GM12878 (cell line): ENCODE results near the gene POU4F3. TPM values are rescaled to one million over a fixed set of nuclear protein-coding genes. Genes with fewer than 3 reads are reported as not detected.

Experiments
- ATAC-seq: fragments of 200-7000 bp; cut with Tn5 transposase; 3 replicates; pipeline ENCODE4 v1.9.1; 2020; ENCODE audit warnings: mild to moderate bottlenecking, moderate library complexity
- BruUV-seq: library from RNA; stranded (reverse); fragments of 400-500 nt; replicated peaks from 2 replicates; lab custom pipeline; 2021; lab: Mats Ljungman, UMichigan
- CTCF ChIA-PET: fragments of 300-600 bp; sonication (Branson Sonifier 250); formaldehyde crosslinking; extraction: SDS; loops from one replicate; lab custom pipeline; 2021; ENCODE audit warnings: inconsistent platforms; lab: Yijun Ruan, JAX
- POLR2A ChIA-PET: fragments of 350-600 bp; formaldehyde crosslinking; extraction: SDS; loops from one replicate; lab custom pipeline; 2021; ENCODE audit warnings: inconsistent platforms; lab: Charles Lee
- RAD21 ChIA-PET: fragments of 300-600 bp; sonication (Branson Sonifier 250); formaldehyde crosslinking; loops from one replicate; lab custom pipeline; 2023; ENCODE audit warnings: antibody characterized with exemption; ENCODE audit not compliant: unreplicated experiment; lab: Charles Lee
- SMC1A ChIA-PET: fragments of 300-600 bp; sonication (Branson Sonifier 250); formaldehyde crosslinking; loops from one replicate; lab custom pipeline; 2023; ENCODE audit not compliant: unreplicated experiment, uncharacterized antibody; lab: Charles Lee
- DNase-seq: peaks from one replicate; pipeline ENCODE4 v3.0.0-alpha.2; 2011; ENCODE audit warnings: low read depth, low spot score
- FAIRE-seq: peaks from 3 replicates; lab custom pipeline; 2011; peaks lifted over from hg19 to GRCh38; lab: Jason Lieb, UNC
- H2AFZ ChIP-seq: 2 replicates; pipeline ENCODE4 v1.6.0; 2011; ENCODE audit warnings: low read depth, low read length, control low read depth; ENCODE audit not compliant: control insufficient read depth
- H3K27ac ChIP-seq: 2 replicates; pipeline ENCODE4 v1.5.1; 2011; ENCODE audit warnings: control low read depth; ENCODE audit not compliant: control insufficient read depth, insufficient read depth
- H3K27me3 ChIP-seq, 2 experiments: replicated peaks in 1 of 2; 2 replicates each; pipeline versions ENCODE4 v1.6.0 to v1.6.1; 2011; ENCODE audit warnings: low read length in 1 of 2; ENCODE audit not compliant: control insufficient read depth in 2 of 2, insufficient read depth in 2 of 2
- H3K36me3 ChIP-seq, 2 experiments: 2 replicates each; pipeline ENCODE4 v1.5.1; 2011; ENCODE audit warnings: low read length in 1 of 2; ENCODE audit not compliant: control insufficient read depth in 2 of 2, insufficient read depth in 2 of 2
- H3K4me1 ChIP-seq: 2 replicates; pipeline ENCODE4 v1.6.1; 2011; ENCODE audit warnings: mild to moderate bottlenecking, low read length, moderate library complexity, mixed read lengths; ENCODE audit not compliant: control insufficient read depth, insufficient read depth
- H3K4me2 ChIP-seq: 2 replicates; pipeline ENCODE4 v1.6.0; 2011; ENCODE audit warnings: control low read depth; ENCODE audit not compliant: control insufficient read depth, insufficient read depth
- H3K4me3 ChIP-seq: fragments of 200-600 bp; sonication (generic); 2 replicates; pipeline ENCODE4 v1.5.1; 2016
- H3K79me2 ChIP-seq: 2 replicates; pipeline ENCODE4 v1.6.0; 2011; ENCODE audit warnings: low read length; ENCODE audit not compliant: control insufficient read depth, insufficient read depth
- H3K9ac ChIP-seq: 2 replicates; pipeline ENCODE4 v1.8.0; 2011; ENCODE audit warnings: low read length, control low read depth, mixed read lengths; ENCODE audit not compliant: control insufficient read depth, insufficient read depth
- H3K9me3 ChIP-seq: replicated peaks from 3 replicates; pipeline ENCODE4 v1.5.1; 2011; ENCODE audit warnings: mild to moderate bottlenecking, low read length; ENCODE audit not compliant: control insufficient read depth, insufficient read depth
- H4K20me1 ChIP-seq: 2 replicates; pipeline ENCODE4 v1.6.0; 2011; ENCODE audit not compliant: control insufficient read depth, insufficient read depth
- EP300 ChIP-seq, 2 experiments: fragments of 150-350 bp in 1 of 2; IDR thresholded peaks; 2 replicates each; pipeline ENCODE4 v1.6.1; 2011 to 2012; ENCODE audit warnings: low read depth in 2 of 2, low read length in 2 of 2, borderline replicate concordance in 1 of 2, improper control_type of control experiment in 1 of 2, inconsistent platforms in 1 of 2; ENCODE audit not compliant: control insufficient read depth in 1 of 2
- HDAC6 ChIP-seq: fragments of 200-600 bp; sonication (generic); IDR thresholded peaks from one replicate; pipeline ENCODE4 v1.8.0; 2017; ENCODE audit warnings: antibody characterized with exemption; ENCODE audit not compliant: unreplicated experiment
- MEF2A ChIP-seq: IDR thresholded peaks from 2 replicates; pipeline ENCODE4 v1.6.1; 2011; ENCODE audit warnings: low read depth, mild to moderate bottlenecking, low read length, moderate library complexity; ENCODE audit not compliant: insufficient read depth
- RELA ChIP-seq: fragments of 450-650 bp; IDR thresholded peaks from 2 replicates; pipeline ENCODE4 v1.8.0; 2014; ENCODE audit warnings: borderline replicate concordance; ENCODE audit not compliant: partially characterized antibody
- RUNX3 ChIP-seq: IDR thresholded peaks from 2 replicates; pipeline ENCODE4 v1.6.1; 2012; ENCODE audit warnings: low read length, inconsistent platforms
- SREBF2 ChIP-seq: IDR thresholded peaks from 2 replicates; pipeline ENCODE4 v1.6.1; 2012; ENCODE audit warnings: mild to moderate bottlenecking, low read length
- WRNIP1 ChIP-seq: IDR thresholded peaks from 2 replicates; pipeline ENCODE4 v1.6.1; 2011; ENCODE audit warnings: low read depth, low read length, improper control_type of control experiment, borderline replicate concordance
- ZBED1 ChIP-seq: IDR thresholded peaks from 2 replicates; pipeline ENCODE4 v1.6.1; 2016; ENCODE audit warnings: borderline replicate concordance
- WGBS: methylation state at CpG from one replicate; pipeline ENCODE4 v1.1.6; 2016; ENCODE audit warnings: low lambda C conversion rate; ENCODE audit not compliant: insufficient replicate concordance, insufficient coverage; ENCODE audit errors: missing lambda C conversion rate; 5-methylcytosine and 5-hydroxymethylcytosine counted together
- in situ Hi-C: fragments of 300-500 bp; cut with MboI; formaldehyde crosslinking; loops from 9 replicates; pipeline ENCODE4 v1.14.3; 2018; ENCODE audit warnings: mixed read lengths
- intact Hi-C: fragments of 100-400 bp; cut with micrococcal nuclease; formaldehyde crosslinking; loops from one replicate; pipeline ENCODE4 v1.14.2; 2022; ENCODE audit not compliant: unreplicated experiment
- polyA plus RNA-seq, 11 experiments: library from polyadenylated mRNA; depleted of rRNA in 4 of 11; unstranded in 6 of 11; stranded (reverse) in 5 of 11; fragments of >200 nt; fragmentation: Nextera tagmentation in 4 of 11; fragmentation: Illumina TruSeq in 1 of 11; extraction: Ambion mirVana in 4 of 11; extraction: Trizol in 1 of 11; gene quantifications; 1 replicate in 1 of 11; 2 replicates in 10 of 11; pipeline versions ENCODE4 v1.2.1 to v1.2.3, GENCODE V29; 2011 to 2016; ENCODE audit warnings: inconsistent platforms in 2 of 11, missing spikeins in 2 of 11, low read depth in 1 of 11
- total RNA-seq, 4 experiments: library from RNA; depleted of rRNA in 3 of 4; stranded (reverse); fragments of >200 nt in 3 of 4; fragmentation: Illumina TruSeq in 1 of 4; extraction: Trizol in 1 of 4; gene quantifications; 2 replicates each; pipeline versions ENCODE4 v1.2.1 to v1.2.3, GENCODE V29; 2013 to 2021
- TF ChIP-seq, protein P1 (sequence below): fragments of 450-650 bp; IDR thresholded peaks from 2 replicates; pipeline ENCODE4 v1.6.1; 2017; ENCODE audit warnings: mild to moderate bottlenecking, low read depth, inconsistent platforms; ENCODE audit not compliant: poor library complexity, severe bottlenecking

POU4F3 gene
- total and polyA plus RNA-seq, 10 of the 15 experiments (the other 5 are each of a cell fraction or from before 2014, with no cell fraction given), result 0.03 to 0.19 (median 0.08) TPM; not detected in 5

DNA sequence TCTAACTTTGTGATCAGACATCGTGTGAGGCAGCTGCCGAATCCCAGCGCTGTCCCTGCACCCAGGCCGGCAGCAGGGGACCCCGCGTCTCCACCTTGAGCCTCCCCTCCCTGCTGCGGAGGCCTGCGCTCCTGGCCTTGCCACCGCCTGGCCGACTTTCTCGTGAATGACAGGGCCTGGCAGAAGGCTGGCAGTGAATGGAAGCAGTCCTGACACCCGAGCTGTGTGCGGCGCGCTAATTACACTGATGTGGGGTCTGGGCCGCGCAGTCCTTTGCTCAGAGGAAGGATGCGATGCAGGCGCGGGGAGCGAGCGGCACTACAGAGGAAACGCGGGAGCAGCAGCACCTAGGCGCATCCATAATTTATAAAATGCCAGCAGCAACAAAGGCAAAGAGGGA, 40.3 kb downstream of the POU4F3 start:
- Histone ChIP-seq H2AFZ (no peak overlapping the region), H4K20me1 (no peaks in the 10 kb centered on the region), H3K4me3 (no peak overlapping the region), H3K79me2 (no peaks in the 10 kb centered on the region), H3K36me3 (no peaks in the 10 kb centered on the region), H3K4me1 (no peaks in the 10 kb centered on the region), H3K27me3 (peaks cover 1 to 4% of the 10 kb centered on the region in 2 experiments; a peak in 1 of 4 replicates), H3K9me3 (no peaks in the 10 kb centered on the region), H3K9ac (no peak overlapping the region), H3K4me2 (no peak overlapping the region), H3K27ac (no peak overlapping the region)
- FAIRE-seq (no peak), DNase-seq (no peak), ATAC-seq (no peak)
- SMC1A ChIA-PET, result interaction anchor here (0.5 kb wide), 1 partner anchor 1363 kb away, joined by 3 read pairs; no protein-coding TSS in a partner anchor
- RAD21 ChIA-PET, result no interaction called here
- intact Hi-C loops, result no loop called here
- CTCF ChIA-PET, result no interaction called here
- in situ Hi-C loops, result no loop called here
- BruUV-seq, result no TSS peak
- POLR2A ChIA-PET, result no interaction called here
- 65% methylated on average over 25 of the region's 25 CpGs for WGBS
- TF ChIP-seq SREBF2, result no peak
- TF ChIP-seq WRNIP1, result no peak
- TF ChIP-seq RUNX3, result no peak
- TF ChIP-seq, protein P1, sequence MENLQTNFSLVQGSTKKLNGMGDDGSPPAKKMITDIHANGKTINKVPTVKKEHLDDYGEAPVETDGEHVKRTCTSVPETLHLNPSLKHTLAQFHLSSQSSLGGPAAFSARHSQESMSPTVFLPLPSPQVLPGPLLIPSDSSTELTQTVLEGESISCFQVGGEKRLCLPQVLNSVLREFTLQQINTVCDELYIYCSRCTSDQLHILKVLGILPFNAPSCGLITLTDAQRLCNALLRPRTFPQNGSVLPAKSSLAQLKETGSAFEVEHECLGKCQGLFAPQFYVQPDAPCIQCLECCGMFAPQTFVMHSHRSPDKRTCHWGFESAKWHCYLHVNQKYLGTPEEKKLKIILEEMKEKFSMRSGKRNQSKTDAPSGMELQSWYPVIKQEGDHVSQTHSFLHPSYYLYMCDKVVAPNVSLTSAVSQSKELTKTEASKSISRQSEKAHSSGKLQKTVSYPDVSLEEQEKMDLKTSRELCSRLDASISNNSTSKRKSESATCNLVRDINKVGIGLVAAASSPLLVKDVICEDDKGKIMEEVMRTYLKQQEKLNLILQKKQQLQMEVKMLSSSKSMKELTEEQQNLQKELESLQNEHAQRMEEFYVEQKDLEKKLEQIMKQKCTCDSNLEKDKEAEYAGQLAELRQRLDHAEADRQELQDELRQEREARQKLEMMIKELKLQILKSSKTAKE, result no peak
- no peak for TF ChIP-seq ZBED1
- no peak for TF ChIP-seq HDAC6

DNA sequence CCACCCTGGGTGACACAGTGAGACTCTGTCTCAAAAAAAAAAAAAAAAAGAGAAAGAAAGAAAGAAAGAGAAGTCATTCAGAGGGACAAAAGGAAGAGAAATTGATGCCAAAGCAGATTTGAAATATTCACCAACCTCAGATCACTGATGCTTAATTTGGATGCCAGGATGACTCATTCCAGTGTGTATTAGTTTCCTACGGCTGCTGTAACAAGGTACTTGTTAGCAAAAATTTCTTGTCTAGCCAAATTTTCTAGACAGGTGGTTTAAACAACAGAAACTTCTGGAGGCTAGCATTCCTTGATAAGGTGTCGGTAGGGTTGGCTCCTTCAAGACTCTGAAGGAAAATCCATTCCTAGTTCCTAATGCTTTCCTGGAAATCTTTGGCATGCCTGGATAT, 42.1 kb downstream of the POU4F3 start:
- H3K36me3 ChIP-seq, result no peaks in the 10 kb centered on the region
- H4K20me1 ChIP-seq, result no peaks in the 10 kb centered on the region
- no peak overlapping the region for H3K9ac ChIP-seq
- no peak overlapping the region for H3K4me3 ChIP-seq
- H3K4me2 ChIP-seq, result no peak overlapping the region
- no peak for ATAC-seq
- no peaks in the 10 kb centered on the region for H3K79me2 ChIP-seq
- H3K27ac ChIP-seq, result no peak overlapping the region
- no peak overlapping the region for H2AFZ ChIP-seq
- no peak for TF ChIP-seq MEF2A
- TF ChIP-seq EP300 (IDR thresholded peaks at IDR 0.05; ENCODE audit: borderline replicate concordance in 1 of 2, control insufficient read depth in 1 of 2, low read depth in 2 of 2, low read length in 2 of 2), result no peak
- TF ChIP-seq RELA, result no peak
- 49% methylated on average over 2 of the region's 2 CpGs for WGBS
- H3K9me3 ChIP-seq, result no peaks in the 10 kb centered on the region
- ChIA-PET SMC1A (no interaction called here), CTCF (no interaction called here), POLR2A (no interaction called here), RAD21 (no interaction called here)
- no peak for DNase-seq
- in situ Hi-C loops (no loop called here), intact Hi-C loops (no loop called here)
- peaks cover 1 to 4% of the 10 kb centered on the region in 2 experiments; a peak in 1 of 4 replicates for H3K27me3 ChIP-seq
- BruUV-seq, result no TSS peak
- no peaks in the 10 kb centered on the region for H3K4me1 ChIP-seq
- FAIRE-seq, result no peak
